Nephron progenitor cell (in vitro differentiated cells): ENCODE measurements around the gene FAM124B.

ENCODE experiments used
- DNase-seq: peaks from one replicate; pipeline ENCODE4 v3.0.0; 2021
- H3K27ac Mint-ChIP-seq: 2 replicates; pipeline ENCODE4 v1.8.0; 2021; ENCODE audit warnings: mild to moderate bottlenecking, moderate library complexity, mixed read lengths
- H3K27me3 Mint-ChIP-seq: 2 replicates; pipeline ENCODE4 v1.8.0; 2021; ENCODE audit warnings: mild to moderate bottlenecking, low read depth, mixed read lengths; ENCODE audit not compliant: poor library complexity
- H3K36me3 Mint-ChIP-seq: 2 replicates; pipeline ENCODE4 v1.8.0; 2021; ENCODE audit warnings: low read depth, mixed read lengths
- H3K4me1 Mint-ChIP-seq: 2 replicates; pipeline ENCODE4 v1.8.0; 2021; ENCODE audit warnings: mixed read lengths
- H3K4me3 Mint-ChIP-seq: 2 replicates; pipeline ENCODE4 v1.8.0; 2021; ENCODE audit warnings: mild to moderate bottlenecking, moderate library complexity, mixed read lengths
- H3K9me3 Mint-ChIP-seq: 2 replicates; pipeline ENCODE4 v1.8.0; 2021; ENCODE audit warnings: mild to moderate bottlenecking, moderate library complexity, mixed read lengths
- TF ChIP-seq, protein P1 (sequence below): fragments of 200-600 bp; sonication (generic); IDR thresholded peaks from 2 replicates; pipeline ENCODE4 v1.5.0; 2021; ENCODE audit warnings: antibody characterized with exemption

FAM124B gene

DNA sequence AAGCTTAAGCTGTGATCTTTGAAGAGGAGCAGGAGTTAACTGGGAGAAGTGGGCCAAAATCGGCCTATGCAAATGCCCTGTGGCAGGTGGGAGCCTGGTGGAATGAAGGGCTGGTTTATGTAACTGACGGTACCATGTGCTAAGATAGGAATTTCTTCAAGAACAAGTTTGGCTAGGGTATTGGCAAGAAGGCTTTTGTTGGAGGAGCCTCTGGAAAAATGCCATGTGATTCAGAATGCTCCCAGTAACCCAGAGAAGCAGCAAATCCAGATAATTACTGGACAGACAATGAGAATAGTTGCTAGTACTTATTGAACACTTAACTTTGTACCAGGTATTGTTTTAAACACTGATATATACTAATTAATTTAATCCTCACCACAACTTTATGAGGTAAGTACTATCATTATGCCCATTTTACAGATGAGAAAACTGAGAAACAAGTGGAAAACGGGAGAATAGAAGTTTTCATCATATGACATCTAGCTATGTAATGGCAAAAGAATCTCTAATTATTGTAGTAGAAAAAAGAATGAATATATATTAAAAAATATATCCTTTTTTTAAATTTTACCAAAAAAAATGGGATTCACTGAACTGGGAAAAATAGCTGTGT, 9.1 kb upstream of the FAM124B start:
- Mint-ChIP-seq H3K4me1 (peaks cover 9% of the 10 kb centered on the region), H3K27me3 (peaks cover 5% of the 10 kb centered on the region), H3K27ac (no peak overlapping the region), H3K4me3 (no peak overlapping the region), H3K9me3 (no peaks in the 10 kb centered on the region), H3K36me3 (no peaks in the 10 kb centered on the region)
- no peak for DNase-seq
- TF ChIP-seq, protein P1, sequence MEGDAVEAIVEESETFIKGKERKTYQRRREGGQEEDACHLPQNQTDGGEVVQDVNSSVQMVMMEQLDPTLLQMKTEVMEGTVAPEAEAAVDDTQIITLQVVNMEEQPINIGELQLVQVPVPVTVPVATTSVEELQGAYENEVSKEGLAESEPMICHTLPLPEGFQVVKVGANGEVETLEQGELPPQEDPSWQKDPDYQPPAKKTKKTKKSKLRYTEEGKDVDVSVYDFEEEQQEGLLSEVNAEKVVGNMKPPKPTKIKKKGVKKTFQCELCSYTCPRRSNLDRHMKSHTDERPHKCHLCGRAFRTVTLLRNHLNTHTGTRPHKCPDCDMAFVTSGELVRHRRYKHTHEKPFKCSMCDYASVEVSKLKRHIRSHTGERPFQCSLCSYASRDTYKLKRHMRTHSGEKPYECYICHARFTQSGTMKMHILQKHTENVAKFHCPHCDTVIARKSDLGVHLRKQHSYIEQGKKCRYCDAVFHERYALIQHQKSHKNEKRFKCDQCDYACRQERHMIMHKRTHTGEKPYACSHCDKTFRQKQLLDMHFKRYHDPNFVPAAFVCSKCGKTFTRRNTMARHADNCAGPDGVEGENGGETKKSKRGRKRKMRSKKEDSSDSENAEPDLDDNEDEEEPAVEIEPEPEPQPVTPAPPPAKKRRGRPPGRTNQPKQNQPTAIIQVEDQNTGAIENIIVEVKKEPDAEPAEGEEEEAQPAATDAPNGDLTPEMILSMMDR = no peak

DNA sequence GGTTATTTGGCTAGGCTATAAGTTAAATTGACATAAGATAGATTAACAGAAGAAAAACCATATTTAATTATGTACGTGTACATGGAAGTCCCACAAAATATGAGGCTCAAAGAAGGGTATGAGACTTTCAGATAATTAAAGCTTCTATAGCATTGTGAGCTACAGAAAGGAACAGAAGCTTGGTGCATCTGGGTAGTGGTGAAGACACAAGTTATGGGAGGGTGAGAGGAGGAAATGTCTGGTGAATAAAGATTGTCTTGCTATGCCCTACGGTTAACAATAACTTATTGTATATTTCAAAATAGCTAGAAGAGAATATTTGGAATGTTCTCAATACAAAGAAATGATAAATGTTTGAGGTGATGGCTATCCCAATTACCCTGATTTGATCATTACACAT, 6.8 kb upstream of the FAM124B start:
- no peaks in the 10 kb centered on the region for H3K9me3 Mint-ChIP-seq
- peaks cover 5% of the 10 kb centered on the region for H3K27me3 Mint-ChIP-seq
- H3K36me3 Mint-ChIP-seq = no peaks in the 10 kb centered on the region
- H3K4me3 Mint-ChIP-seq = no peak overlapping the region
- H3K27ac Mint-ChIP-seq = no peak overlapping the region
- H3K4me1 Mint-ChIP-seq = peaks cover 9% of the 10 kb centered on the region
- TF ChIP-seq, protein P1 = no peak
- no peak for DNase-seq

DNA sequence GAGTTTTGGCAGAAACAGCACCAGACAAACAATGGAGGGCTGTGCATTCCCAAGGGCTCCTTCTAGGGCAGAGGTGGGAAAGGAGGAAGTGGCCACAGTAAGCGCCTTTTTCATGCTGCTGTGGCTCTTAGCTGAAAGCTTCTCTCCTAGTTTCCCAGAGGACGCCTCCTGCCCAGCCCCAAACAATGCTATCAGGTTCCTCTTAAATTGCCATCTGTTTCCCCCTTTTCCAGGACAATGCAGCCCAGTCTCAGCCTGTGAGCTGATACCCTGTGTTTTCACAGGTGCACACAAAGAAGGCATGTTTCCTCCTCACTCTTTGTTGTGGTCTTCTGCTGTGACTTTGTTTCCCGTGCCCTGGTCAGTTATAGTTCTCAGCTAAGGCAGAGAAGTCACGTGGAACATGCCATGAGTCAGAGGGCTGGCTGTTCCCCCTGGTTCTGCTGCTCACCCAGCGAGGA, 5.4 kb upstream of the FAM124B start:
- Mint-ChIP-seq H3K9me3 (no peaks in the 10 kb centered on the region), H3K27ac (peak overlapping the region; percentile 56), H3K4me3 (no peak overlapping the region), H3K27me3 (peaks cover 2% of the 10 kb centered on the region), H3K4me1 (peaks cover 9% of the 10 kb centered on the region), H3K36me3 (no peaks in the 10 kb centered on the region)
- no peak for DNase-seq
- TF ChIP-seq, protein P1 = no peak

DNA sequence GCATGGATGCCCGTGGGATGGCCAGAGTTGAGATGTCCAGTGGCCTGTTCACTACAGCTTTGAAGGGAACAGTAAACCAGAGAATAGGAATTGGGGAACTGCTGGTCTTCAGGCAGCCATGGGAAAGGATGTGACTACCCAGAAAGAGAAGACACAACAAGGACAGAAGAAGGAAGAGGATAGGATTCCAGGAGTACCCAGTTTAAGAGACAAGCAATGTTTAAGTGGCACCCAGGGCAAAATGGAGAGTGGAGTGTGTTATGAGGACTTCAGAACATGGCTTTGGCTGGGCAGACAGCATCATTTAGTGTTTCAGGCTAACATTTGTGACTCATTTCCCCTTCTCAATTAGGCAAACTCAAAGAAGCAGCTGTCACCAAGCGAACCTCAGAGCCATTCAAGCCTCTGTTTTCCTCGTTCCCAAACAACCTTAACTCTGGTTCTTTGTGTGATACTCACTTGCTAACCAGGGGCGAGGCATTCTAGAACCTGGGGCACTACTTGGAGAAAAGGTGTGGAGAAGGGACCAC, 4.0 kb upstream of the FAM124B start:
- no peaks in the 10 kb centered on the region for H3K36me3 Mint-ChIP-seq
- H3K4me1 Mint-ChIP-seq = no peaks in the 10 kb centered on the region
- no peak overlapping the region for H3K27ac Mint-ChIP-seq
- H3K27me3 Mint-ChIP-seq = peaks cover 7% of the 10 kb centered on the region
- no peak overlapping the region for H3K4me3 Mint-ChIP-seq
- TF ChIP-seq, protein P1 = no peak
- DNase-seq = no peak
- H3K9me3 Mint-ChIP-seq = no peaks in the 10 kb centered on the region

DNA sequence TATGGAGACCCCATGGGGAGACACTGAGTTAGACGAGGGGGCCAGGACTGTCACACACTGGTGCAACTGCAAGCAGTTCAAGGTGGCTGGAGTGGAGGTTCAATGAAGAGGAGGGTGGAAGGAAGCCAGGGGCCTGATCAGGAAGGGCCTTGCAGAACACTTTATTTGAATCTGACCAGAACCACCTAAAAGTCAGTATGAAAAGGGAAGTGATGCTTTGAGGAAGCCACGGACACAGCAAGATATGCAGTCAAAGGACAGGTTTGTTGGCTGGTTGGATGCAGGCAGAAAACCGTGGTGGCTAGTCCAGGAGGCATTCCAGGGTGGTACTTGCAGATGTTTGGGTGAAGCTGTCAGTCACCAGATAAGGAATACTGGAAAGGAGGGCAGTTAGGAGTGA, 3.5 kb upstream of the FAM124B start:
- Mint-ChIP-seq H3K27ac (no peak overlapping the region), H3K9me3 (no peaks in the 10 kb centered on the region), H3K36me3 (no peaks in the 10 kb centered on the region), H3K27me3 (peaks cover 7% of the 10 kb centered on the region), H3K4me3 (no peak overlapping the region), H3K4me1 (no peaks in the 10 kb centered on the region)
- DNase-seq = no peak
- TF ChIP-seq, protein P1 = no peak

DNA sequence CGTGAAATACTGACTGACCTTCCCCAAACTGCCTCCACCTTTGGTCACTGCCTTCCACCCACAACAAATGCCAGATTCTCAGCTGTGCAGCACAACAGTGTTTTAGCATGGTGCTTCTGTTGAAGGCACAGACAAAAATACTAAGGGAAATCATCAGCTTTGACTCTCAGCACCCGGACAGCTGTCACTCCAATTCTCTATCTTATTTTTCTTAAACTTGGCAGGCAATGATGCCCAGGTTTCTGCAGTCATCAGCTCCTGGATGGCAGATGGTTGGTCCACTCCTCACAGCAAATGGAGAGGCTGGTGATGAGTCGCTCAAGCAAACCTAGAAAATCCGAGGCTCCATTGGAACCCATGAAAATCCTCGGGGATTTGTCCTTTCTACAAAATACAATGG, 2.9 kb upstream of the FAM124B start:
- Mint-ChIP-seq H3K27ac (no peak overlapping the region), H3K4me1 (no peaks in the 10 kb centered on the region), H3K27me3 (peaks cover 7% of the 10 kb centered on the region), H3K9me3 (no peaks in the 10 kb centered on the region), H3K36me3 (no peaks in the 10 kb centered on the region), H3K4me3 (no peak overlapping the region)
- DNase-seq = no peak
- TF ChIP-seq, protein P1 = no peak
